Glutamatergic neuron (in vitro differentiated cells): Measurements from ENCODE around the gene TLR9. TPM values are rescaled to one million over a fixed set of nuclear protein-coding genes. Genes with fewer than 3 reads are reported as not detected.
"Not testable (repeated sequence)": the region's sequence is repeated elsewhere in the genome, so short reads cannot be mapped to it uniquely, and the experiment has no call there.

Source experiments
- DNase-seq: peaks from one replicate; pipeline ENCODE4 v3.0.0; 2022
- H3K27ac Mint-ChIP-seq: one replicate; pipeline ENCODE4 v1.8.0; 2020; ENCODE audit warnings: mild to moderate bottlenecking, mixed read lengths, inconsistent platforms; ENCODE audit not compliant: unreplicated experiment
- H3K27me3 Mint-ChIP-seq: one replicate; pipeline ENCODE4 v1.8.0; 2020; ENCODE audit warnings: mild to moderate bottlenecking, moderate library complexity, mixed read lengths, inconsistent platforms; ENCODE audit not compliant: unreplicated experiment
- H3K36me3 Mint-ChIP-seq: one replicate; pipeline ENCODE4 v1.8.0; 2020; ENCODE audit warnings: mild to moderate bottlenecking, mixed read lengths, inconsistent platforms; ENCODE audit not compliant: unreplicated experiment
- H3K4me1 Mint-ChIP-seq: one replicate; pipeline ENCODE4 v1.8.0; 2020; ENCODE audit warnings: mild to moderate bottlenecking, low read depth, mixed read lengths, inconsistent platforms; ENCODE audit not compliant: unreplicated experiment
- H3K4me3 Mint-ChIP-seq: one replicate; pipeline ENCODE4 v1.8.0; 2020; ENCODE audit warnings: mild to moderate bottlenecking, mixed read lengths, inconsistent platforms; ENCODE audit not compliant: unreplicated experiment
- H3K9me3 Mint-ChIP-seq: one replicate; pipeline ENCODE4 v1.8.0; 2020; ENCODE audit warnings: mild to moderate bottlenecking, moderate library complexity, mixed read lengths, inconsistent platforms; ENCODE audit not compliant: unreplicated experiment
- CTCF ChIP-seq: fragments of 200-600 bp; sonication (generic); IDR thresholded peaks from one replicate; pipeline ENCODE4 v1.5.0; 2021; ENCODE audit not compliant: partially characterized antibody, unreplicated experiment
- long read RNA-seq: library from polyadenylated mRNA; unstranded; transcript quantifications from one replicate; pipeline ENCODE4 v2.0.0, GENCODE V29; 2020; ENCODE audit not compliant: unreplicated experiment
- total RNA-seq: library from RNA; stranded (reverse); fragmentation: NEBNext Ultra II Directional; extraction: Animal tissue kit (Norgen Biotek cat#: 25700); gene quantifications from one replicate; pipeline ENCODE4 v1.2.1, GENCODE V29; 2021; ENCODE audit not compliant: unreplicated experiment

Gene TLR9
- total RNA-seq, result 0.37 TPM
- long read RNA-seq, result 0 reads

- Mint-ChIP-seq H3K9me3 (peaks cover 5% of the 10 kb centered on the region), H3K36me3 (no peaks in the 10 kb centered on the region), H3K27ac (no peak within 1 kb of the TSS), H3K4me1 (peaks cover 6% of the 10 kb centered on the region), H3K27me3 (peaks cover 16% of the 10 kb centered on the region), H3K4me3 (no peak within 1 kb of the TSS)
- no peak for TF ChIP-seq CTCF
- no peak for DNase-seq
Measured at GRCh38 chr3:52225452-52226228, at the start of gene TLR9. TLR9 (minus strand) TSS chr3:52225645; CDS start chr3:52225529, 116 bp downstream.

- not testable (repeated sequence) for H3K27ac Mint-ChIP-seq, H3K36me3 Mint-ChIP-seq, H3K4me1 Mint-ChIP-seq, H3K4me3 Mint-ChIP-seq, H3K27me3 Mint-ChIP-seq, DNase-seq
- peaks cover 14% of the 10 kb centered on the region for H3K9me3 Mint-ChIP-seq
Measured at GRCh38 chr3:52274781-52275180, 49.3 kb upstream of the TLR9 start.

- Mint-ChIP-seq H3K4me3 (no peak overlapping the region), H3K27me3 (peaks cover 6% of the 10 kb centered on the region), H3K36me3 (peaks cover 5% of the 10 kb centered on the region), H3K27ac (no peak overlapping the region), H3K9me3 (peaks cover 10% of the 10 kb centered on the region), H3K4me1 (peaks cover 7% of the 10 kb centered on the region)
- no peak for DNase-seq
- TF ChIP-seq CTCF, result no peak
Measured at GRCh38 chr3:52272831-52273230, 47.4 kb upstream of the TLR9 start.

GRCh38 chr3:52272172-52272571 lies 46.7 kb upstream of the TLR9 start:
- DNase-seq, H3K4me1 Mint-ChIP-seq, H3K27ac Mint-ChIP-seq, H3K4me3 Mint-ChIP-seq, H3K27me3 Mint-ChIP-seq, H3K36me3 Mint-ChIP-seq, H3K9me3 Mint-ChIP-seq: not testable (repeated sequence)

- H3K27ac Mint-ChIP-seq, result no peak overlapping the region
- no peaks in the 10 kb centered on the region for H3K36me3 Mint-ChIP-seq
- no peak overlapping the region for H3K4me3 Mint-ChIP-seq
Measured at GRCh38 chr3:52270252-52270754, 44.9 kb upstream of the TLR9 start.

More at GRCh38 chr3:52270252-52270754, 44.9 kb upstream of the TLR9 start:
- Mint-ChIP-seq H3K9me3 (peaks cover 2% of the 10 kb centered on the region), H3K4me1 (no peaks in the 10 kb centered on the region), H3K27me3 (no peaks in the 10 kb centered on the region)
- no peak for DNase-seq
- TF ChIP-seq CTCF, result no peak
